Activated naive CD4-positive, alpha-beta T cell treated with Interleukin-2 at 50 U/mL for 16 hours (primary cell): ENCODE data around the gene HEG1.
"Not testable (repeated sequence)": the region's sequence is repeated elsewhere in the genome, so short reads cannot be mapped to it uniquely, and the experiment has no call there.

Experiments used
- DNase-seq: peaks from one replicate; pipeline ENCODE4 v3.0.0-alpha.2; 2020

The HEG1 gene

GRCh38 chr3:124978627-124979026 is 77.2 kb downstream of the HEG1 start:
- DNase-seq = no peak

GRCh38 chr3:124976383-124976782 is 79.4 kb downstream of the HEG1 start:
- DNase-seq = no peak

GRCh38 chr3:124974691-124975090 is 81.1 kb downstream of the HEG1 start:
- no peak for DNase-seq

- no peak for DNase-seq
Measured at GRCh38 chr3:124973290-124973689, 82.5 kb downstream of the HEG1 start.

- DNase-seq = no peak
Measured at GRCh38 chr3:124972457-124972856, 83.3 kb downstream of the HEG1 start.

GRCh38 chr3:124969963-124970722 is 85.7 kb downstream of the HEG1 start:
- no peak for DNase-seq

- DNase-seq = no peak
Measured at GRCh38 chr3:124969190-124969589, 86.6 kb downstream of the HEG1 start.

- no peak for DNase-seq
Measured at GRCh38 chr3:124967964-124968363, 87.8 kb downstream of the HEG1 start.

- DNase-seq = no peak
Measured at GRCh38 chr3:124966521-124967445, 89.0 kb downstream of the HEG1 start.

- no peak for DNase-seq
Measured at GRCh38 chr3:124965413-124965812, 90.4 kb downstream of the HEG1 start.

- no peak for DNase-seq
Measured at GRCh38 chr3:124964387-124964786, 91.4 kb downstream of the HEG1 start.

- DNase-seq = no peak
Measured at GRCh38 chr3:124963755-124964154, 92.0 kb downstream of the HEG1 start.

- DNase-seq = no peak
Measured at GRCh38 chr3:124962403-124962940, 93.3 kb downstream of the HEG1 start.

GRCh38 chr3:124960698-124961097 is 95.1 kb downstream of the HEG1 start:
- DNase-seq = no peak

GRCh38 chr3:124960105-124960504 is 95.7 kb downstream of the HEG1 start:
- no peak for DNase-seq

GRCh38 chr3:124957951-124958350 is 97.8 kb downstream of the HEG1 start:
- DNase-seq = not testable (repeated sequence)

GRCh38 chr3:124952282-124952855 is 103.4 kb downstream of the HEG1 start:
- no peak for DNase-seq

- DNase-seq = no peak
Measured at GRCh38 chr3:124951511-124952281, 104.1 kb downstream of the HEG1 start.

- DNase-seq = no peak
Measured at GRCh38 chr3:124950026-124950425, 105.8 kb downstream of the HEG1 start.

GRCh38 chr3:124942613-124943012 is 113.2 kb downstream of the HEG1 start:
- DNase-seq = no peak

- DNase-seq = no peak
Measured at GRCh38 chr3:124941771-124942170, 114.0 kb downstream of the HEG1 start.

- DNase-seq = no peak
Measured at GRCh38 chr3:124939661-124940060, 116.1 kb downstream of the HEG1 start.

GRCh38 chr3:124938896-124939295 is 116.9 kb downstream of the HEG1 start:
- DNase-seq = no peak
